Loucy (cell line): ENCODE results near the gene ZNF12.
"Not testable (repeated sequence)": the region's sequence is repeated elsewhere in the genome, so short reads cannot be mapped to it uniquely, and the experiment has no call there.

Experiments used
- H2AFZ ChIP-seq: fragments of 200-600 bp; sonication (generic); 2 replicates; pipeline ENCODE4 v1.6.0; 2016; ENCODE audit warnings: antibody characterized with exemption, mild to moderate bottlenecking, low read length, moderate library complexity
- H3F3A ChIP-seq: fragments of 200-600 bp; 2 replicates; pipeline ENCODE4 v1.6.0; 2016; ENCODE audit warnings: antibody characterized with exemption, low read depth, mild to moderate bottlenecking
- H3K27me3 ChIP-seq: fragments of 200-600 bp; sonication (generic); 2 replicates; pipeline ENCODE4 v1.6.1; 2014; ENCODE audit warnings: low read length, mild to moderate bottlenecking; ENCODE audit not compliant: insufficient read depth, poor library complexity, severe bottlenecking
- H3K36me3 ChIP-seq: fragments of 200-600 bp; sonication (generic); 2 replicates; pipeline ENCODE4 v1.6.1; 2016; ENCODE audit warnings: low read length; ENCODE audit not compliant: insufficient read depth
- H3K4me1 ChIP-seq: fragments of 200-600 bp; sonication (generic); 2 replicates; pipeline ENCODE4 v1.5.1; 2014; ENCODE audit warnings: low read length, mild to moderate bottlenecking; ENCODE audit not compliant: insufficient read depth, poor library complexity, severe bottlenecking
- H3K4me2 ChIP-seq: fragments of 200-600 bp; sonication (generic); 2 replicates; pipeline ENCODE4 v1.6.0; 2014; ENCODE audit warnings: antibody characterized with exemption, low read length, low read depth, mild to moderate bottlenecking; ENCODE audit not compliant: poor library complexity, severe bottlenecking
- H3K4me3 ChIP-seq: fragments of 200-600 bp; sonication (generic); 2 replicates; pipeline ENCODE4 v1.5.1; 2014; ENCODE audit warnings: low read length, mild to moderate bottlenecking, mixed read lengths; ENCODE audit not compliant: poor library complexity, severe bottlenecking
- H3K79me2 ChIP-seq: fragments of 200-600 bp; sonication (generic); 2 replicates; pipeline ENCODE4 v1.6.1; 2014; ENCODE audit warnings: low read length; ENCODE audit not compliant: insufficient read depth
- H3K9ac ChIP-seq: fragments of 200-600 bp; sonication (generic); 2 replicates; pipeline ENCODE4 v1.6.0; 2014; ENCODE audit warnings: mild to moderate bottlenecking, low read depth, low read length, moderate library complexity; ENCODE audit not compliant: poor library complexity, severe bottlenecking
- H3K9me2 ChIP-seq: fragments of 200-600 bp; sonication (generic); replicated peaks from 2 replicates; pipeline ENCODE4 v1.6.1; 2016; ENCODE audit warnings: low read depth, low read length, mixed read lengths
- H3K9me3 ChIP-seq: fragments of 200-600 bp; sonication (generic); 2 replicates; pipeline ENCODE4 v1.6.1; 2014; ENCODE audit warnings: mild to moderate bottlenecking, antibody characterized with exemption, low read length, low read depth; ENCODE audit not compliant: insufficient read depth
- H4K20me1 ChIP-seq: fragments of 200-600 bp; sonication (generic); 2 replicates; pipeline ENCODE4 v1.6.0; 2014; ENCODE audit warnings: antibody characterized with exemption, low read length, mild to moderate bottlenecking; ENCODE audit not compliant: insufficient read depth, poor library complexity, severe bottlenecking
- EZH2phosphoT487 ChIP-seq: fragments of 200-600 bp; IDR thresholded peaks from 2 replicates; pipeline ENCODE4 v1.6.1; 2018; ENCODE audit warnings: antibody characterized with exemption, mild to moderate bottlenecking, moderate library complexity, borderline replicate concordance
- TF ChIP-seq, protein P1 (sequence below): fragments of 200-600 bp; sonication (generic); conservative IDR thresholded peaks from 2 replicates; pipeline ENCODE4 v1.5.1; 2014; ENCODE audit warnings: mild to moderate bottlenecking, antibody characterized with exemption, low read length

The ZNF12 gene

DNA sequence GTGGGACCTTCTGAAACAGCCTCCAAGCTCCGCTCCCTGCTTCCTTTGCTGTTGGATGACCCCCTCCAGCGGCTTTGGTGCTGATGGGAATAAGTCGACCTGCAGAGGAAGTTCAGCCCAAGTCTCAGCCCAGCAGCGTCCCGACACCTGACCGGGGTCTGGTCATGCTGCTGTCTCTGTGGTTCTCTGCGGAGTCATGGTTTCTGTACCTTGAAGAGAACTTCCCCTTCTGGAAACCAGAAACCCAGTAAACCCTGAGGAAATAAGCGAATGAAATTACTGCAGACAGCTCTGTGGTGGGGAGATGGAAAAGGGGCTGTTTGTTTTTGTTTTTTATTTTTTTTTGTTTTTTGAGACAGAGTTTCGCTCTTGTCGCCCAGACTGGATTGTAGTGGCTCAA, 18.3 kb upstream of the ZNF12 start:
- H3K4me2 ChIP-seq: no peak overlapping the region
- no peaks in the 10 kb centered on the region for H4K20me1 ChIP-seq
- TF ChIP-seq EZH2phosphoT487: no peak
- TF ChIP-seq, protein P1, sequence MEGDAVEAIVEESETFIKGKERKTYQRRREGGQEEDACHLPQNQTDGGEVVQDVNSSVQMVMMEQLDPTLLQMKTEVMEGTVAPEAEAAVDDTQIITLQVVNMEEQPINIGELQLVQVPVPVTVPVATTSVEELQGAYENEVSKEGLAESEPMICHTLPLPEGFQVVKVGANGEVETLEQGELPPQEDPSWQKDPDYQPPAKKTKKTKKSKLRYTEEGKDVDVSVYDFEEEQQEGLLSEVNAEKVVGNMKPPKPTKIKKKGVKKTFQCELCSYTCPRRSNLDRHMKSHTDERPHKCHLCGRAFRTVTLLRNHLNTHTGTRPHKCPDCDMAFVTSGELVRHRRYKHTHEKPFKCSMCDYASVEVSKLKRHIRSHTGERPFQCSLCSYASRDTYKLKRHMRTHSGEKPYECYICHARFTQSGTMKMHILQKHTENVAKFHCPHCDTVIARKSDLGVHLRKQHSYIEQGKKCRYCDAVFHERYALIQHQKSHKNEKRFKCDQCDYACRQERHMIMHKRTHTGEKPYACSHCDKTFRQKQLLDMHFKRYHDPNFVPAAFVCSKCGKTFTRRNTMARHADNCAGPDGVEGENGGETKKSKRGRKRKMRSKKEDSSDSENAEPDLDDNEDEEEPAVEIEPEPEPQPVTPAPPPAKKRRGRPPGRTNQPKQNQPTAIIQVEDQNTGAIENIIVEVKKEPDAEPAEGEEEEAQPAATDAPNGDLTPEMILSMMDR: no peak
- no peaks in the 10 kb centered on the region for H3K9me3 ChIP-seq
- no peak overlapping the region for H3K4me3 ChIP-seq
- H3F3A ChIP-seq: no peaks in the 10 kb centered on the region
- H3K27me3 ChIP-seq: no peaks in the 10 kb centered on the region
- no peaks in the 10 kb centered on the region for H3K4me1 ChIP-seq
- no peaks in the 10 kb centered on the region for H3K36me3 ChIP-seq
- H3K9ac ChIP-seq: no peak overlapping the region
- no peaks in the 10 kb centered on the region for H3K9me2 ChIP-seq
- H3K79me2 ChIP-seq: peaks cover 4% of the 10 kb centered on the region
- H2AFZ ChIP-seq: no peak overlapping the region

DNA sequence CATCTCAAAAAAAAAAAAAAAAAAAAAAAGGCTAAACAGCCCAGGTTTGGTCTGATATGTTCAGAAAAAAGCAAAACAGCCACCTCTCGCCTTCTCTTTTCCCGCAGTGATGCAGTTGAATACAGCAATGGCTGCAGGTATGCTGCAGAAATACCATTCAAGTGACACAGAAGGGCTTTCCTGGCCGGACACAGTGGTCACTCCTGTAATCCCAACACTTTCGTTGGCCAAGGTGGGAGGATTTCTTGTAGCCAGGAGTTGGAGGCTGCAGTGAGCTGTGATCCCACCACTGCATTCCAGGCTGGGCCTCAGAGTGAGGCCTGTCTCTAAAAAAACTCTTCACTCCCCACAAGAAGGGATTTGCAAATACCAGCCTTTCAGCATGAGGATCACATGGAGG, 17.6 kb upstream of the ZNF12 start:
- not testable (repeated sequence) for H4K20me1 ChIP-seq, H3K9me2 ChIP-seq, H3K27me3 ChIP-seq, H3K9me3 ChIP-seq, H2AFZ ChIP-seq, H3K79me2 ChIP-seq, H3K36me3 ChIP-seq, H3K9ac ChIP-seq, H3K4me1 ChIP-seq, H3K4me3 ChIP-seq, H3K4me2 ChIP-seq, H3F3A ChIP-seq

DNA sequence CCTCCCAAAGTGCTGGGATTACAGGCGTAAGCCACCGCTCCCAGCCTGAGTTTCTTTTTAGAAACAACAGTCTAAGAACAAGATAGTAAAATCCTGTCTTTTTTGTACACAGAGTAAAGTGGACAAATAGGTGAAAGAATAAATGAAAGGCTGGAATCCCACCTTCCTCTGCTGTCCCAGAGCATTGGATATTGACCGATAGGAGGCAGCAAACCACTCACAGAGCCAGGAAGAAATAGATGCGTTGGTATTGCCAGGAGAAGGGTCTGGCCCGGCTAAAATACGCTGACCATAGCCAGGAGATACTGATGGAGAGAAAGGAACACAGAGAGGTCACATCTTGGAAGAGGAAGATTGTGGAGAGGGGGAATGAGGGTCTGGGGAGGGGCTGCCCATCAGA, 11.4 kb upstream of the ZNF12 start:
- TF ChIP-seq EZH2phosphoT487: no peak
- TF ChIP-seq, protein P1: no peak
- Histone ChIP-seq H3K9me3 (no peaks in the 10 kb centered on the region), H3K36me3 (no peaks in the 10 kb centered on the region)

DNA sequence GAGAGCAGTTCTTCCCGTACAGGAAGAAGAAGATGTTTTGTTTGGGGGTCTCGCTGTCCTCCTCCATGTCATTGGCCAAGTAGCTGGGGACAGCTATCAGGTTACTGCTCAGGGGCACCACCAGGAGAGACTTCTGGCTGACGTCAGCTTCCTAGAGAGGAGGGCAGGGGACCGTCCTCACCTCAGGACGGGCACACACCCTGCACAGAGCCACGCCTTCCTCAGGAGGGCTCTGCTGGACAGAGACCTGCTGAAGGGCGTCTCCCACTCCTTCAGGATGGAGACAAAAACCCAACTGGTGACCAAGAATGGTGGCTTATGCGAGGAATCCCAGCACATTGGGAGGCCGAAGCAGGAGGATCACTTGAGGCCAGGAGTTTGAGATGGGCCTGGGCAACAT, 9.2 kb upstream of the ZNF12 start:
- not testable (repeated sequence) for H3K4me1 ChIP-seq, H3K27me3 ChIP-seq, H3K4me2 ChIP-seq, H4K20me1 ChIP-seq, H3K4me3 ChIP-seq, H3K9me2 ChIP-seq, H3K9ac ChIP-seq, H3K9me3 ChIP-seq, H3K36me3 ChIP-seq, H3F3A ChIP-seq, H2AFZ ChIP-seq, H3K79me2 ChIP-seq

More for the DNA sequence above, 11.4 kb upstream of the ZNF12 start:
- Histone ChIP-seq H2AFZ (no peak overlapping the region), H3K9me2 (no peaks in the 10 kb centered on the region), H3K4me2 (no peak overlapping the region), H3K27me3 (no peaks in the 10 kb centered on the region), H4K20me1 (no peaks in the 10 kb centered on the region), H3K79me2 (no peaks in the 10 kb centered on the region), H3K9ac (no peak overlapping the region), H3K4me3 (no peak overlapping the region), H3K4me1 (no peaks in the 10 kb centered on the region), H3F3A (no peaks in the 10 kb centered on the region)
